Activated gamma-delta T cell treated with Interleukin-2 at 50 U/mL for 16 hours (primary cell): ENCODE data around the gene DHRS7B.
A peak's percentile ranks its signal among the peaks of the same experiment; 100 is the strongest.
"Not testable (repeated sequence)": the region's sequence is repeated elsewhere in the genome, so short reads cannot be mapped to it uniquely, and the experiment has no call there.

Experiments used
- DNase-seq: peaks from one replicate; pipeline ENCODE4 v3.0.0-alpha.2; 2020

Gene DHRS7B

DNA sequence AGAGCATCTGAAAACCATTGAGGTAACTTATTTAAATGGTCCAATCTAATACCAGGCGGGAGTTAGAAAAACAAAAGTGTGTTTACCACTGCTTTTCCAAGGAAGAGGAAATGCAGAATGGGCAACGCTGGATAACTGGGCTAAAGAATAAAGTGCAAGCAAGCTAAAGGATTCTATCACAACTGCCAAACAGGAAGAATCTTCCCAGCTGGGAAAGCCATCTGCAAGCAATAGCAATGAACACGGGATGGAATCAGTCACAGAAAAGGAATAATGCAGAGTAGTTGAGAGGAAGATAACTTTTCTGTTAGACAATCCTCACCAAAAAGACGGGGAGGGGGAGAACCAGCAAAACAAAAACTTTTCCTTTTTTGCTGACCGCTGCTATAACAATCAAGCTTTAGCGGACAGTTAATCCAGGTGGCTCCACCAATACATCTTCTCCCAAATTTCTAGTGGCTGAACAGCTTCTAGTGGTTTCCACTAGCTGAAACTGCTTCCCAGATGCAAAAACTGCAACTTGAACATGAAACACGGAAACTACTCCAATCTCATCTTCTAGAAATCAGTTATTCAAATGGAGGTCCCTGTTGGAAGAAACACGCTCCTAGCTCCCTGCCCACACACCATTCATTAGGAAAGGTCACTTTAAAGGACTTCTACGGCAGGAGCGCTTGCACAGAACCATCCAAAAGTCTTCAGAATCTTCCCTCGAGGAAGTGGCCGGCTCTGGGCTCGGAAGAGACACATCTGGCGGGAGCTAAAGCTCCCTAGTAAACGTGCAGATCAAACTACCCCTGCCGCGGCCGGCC is 86.3 kb downstream of the DHRS7B start:
- DNase-seq, result no peak

DNA sequence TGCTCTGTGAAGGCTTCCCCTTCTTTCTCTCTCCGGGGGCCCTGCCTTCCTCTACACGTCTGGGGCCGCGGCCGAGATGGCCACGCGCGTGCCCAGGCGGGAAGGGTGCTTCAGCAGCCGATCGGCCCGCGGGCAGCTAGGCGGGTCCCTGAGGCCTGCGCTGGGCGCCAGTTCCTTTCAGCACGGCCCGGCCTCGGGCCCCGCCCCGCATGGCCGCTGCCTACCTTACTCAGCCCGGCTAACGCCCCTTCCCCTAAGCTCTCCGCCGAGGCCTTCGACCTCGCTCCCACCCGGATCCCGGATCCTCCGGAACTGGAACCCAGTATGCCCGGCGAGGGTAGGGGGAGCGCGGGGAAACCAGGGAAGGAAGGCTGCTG is 86.9 kb downstream of the DHRS7B start:
- DNase-seq, result no peak

DNA sequence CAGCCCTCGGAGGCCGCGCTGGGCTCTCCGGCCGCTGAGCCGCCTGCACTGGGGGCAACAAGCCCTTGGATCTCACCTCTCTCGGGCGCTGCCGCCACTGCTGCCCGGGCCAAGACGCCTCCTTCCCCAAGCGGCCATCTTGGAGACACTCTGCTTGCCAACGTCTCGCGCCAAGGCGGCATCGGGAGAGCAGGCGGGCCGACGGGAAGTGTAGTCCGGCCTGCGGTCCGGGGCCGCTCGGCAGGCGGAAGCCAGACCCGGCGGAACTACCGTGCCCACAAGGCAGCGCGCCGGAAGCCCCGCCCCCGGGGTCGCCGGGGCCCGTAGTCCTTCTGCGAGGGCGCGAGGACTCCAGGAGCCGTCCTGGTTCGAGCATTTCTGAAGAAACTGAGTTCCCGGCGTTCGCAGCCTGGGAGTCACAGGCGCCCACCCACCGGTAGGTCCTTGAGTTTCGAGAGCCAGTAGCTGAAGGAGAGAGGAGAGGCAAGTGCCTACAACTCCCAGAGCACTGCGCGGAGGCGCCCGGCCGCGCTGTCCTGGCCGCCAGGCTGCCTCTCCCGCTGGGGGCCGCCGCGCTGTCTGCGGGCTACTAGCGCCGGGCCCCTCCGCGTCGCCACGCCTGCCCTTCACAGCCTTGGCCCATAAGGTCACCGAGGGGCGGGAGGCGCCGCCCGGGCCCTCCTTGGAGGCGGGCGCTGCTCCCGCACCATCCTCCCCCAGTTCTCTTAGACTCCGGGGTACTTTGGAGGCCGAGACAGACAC is 87.4 kb downstream of the DHRS7B start, which contains the start of gene TMEM11:
TMEM11 (minus strand) TSS at position 147 of the 762 bp plus-strand sequence; CDS start at position 138, 9 bp downstream.
- DNase-seq, result peak; percentile 94

DNA sequence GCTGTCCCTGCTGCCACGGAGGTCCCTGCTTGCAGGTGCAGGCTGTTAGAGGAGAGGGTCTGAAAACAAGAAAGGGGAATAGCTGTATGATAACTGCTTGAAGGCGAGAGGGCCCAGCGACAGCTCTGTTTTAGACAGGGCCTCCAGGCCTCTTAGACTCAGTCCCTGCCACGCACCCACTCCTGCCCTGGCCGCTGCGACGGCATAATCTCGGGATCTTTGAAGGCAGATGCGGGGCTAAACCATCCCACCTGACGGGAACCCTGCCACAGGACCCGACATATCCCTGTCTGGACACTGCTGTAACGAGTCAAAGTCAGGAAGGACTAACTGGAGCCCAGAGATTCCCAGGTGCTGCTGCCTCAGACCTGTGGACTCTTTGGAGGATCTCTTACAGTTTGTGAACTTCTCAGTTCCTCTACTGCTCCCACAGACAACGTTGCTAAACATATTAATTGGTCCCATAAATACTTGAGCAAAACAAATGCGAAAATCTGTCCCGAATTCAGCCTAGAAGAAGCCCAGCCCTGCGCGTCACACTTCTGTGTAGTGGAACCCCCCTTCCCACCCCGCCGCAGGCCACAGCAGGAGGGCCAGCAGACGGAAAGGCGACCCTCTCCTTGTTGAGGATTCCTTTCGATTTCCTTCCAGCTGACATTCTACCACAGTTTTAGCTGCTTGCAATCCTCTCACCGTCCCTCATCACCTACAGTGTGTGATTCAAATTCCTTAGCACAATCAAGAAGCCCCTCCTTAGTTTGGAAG is 88.2 kb downstream of the DHRS7B start:
- no peak for DNase-seq

DNA sequence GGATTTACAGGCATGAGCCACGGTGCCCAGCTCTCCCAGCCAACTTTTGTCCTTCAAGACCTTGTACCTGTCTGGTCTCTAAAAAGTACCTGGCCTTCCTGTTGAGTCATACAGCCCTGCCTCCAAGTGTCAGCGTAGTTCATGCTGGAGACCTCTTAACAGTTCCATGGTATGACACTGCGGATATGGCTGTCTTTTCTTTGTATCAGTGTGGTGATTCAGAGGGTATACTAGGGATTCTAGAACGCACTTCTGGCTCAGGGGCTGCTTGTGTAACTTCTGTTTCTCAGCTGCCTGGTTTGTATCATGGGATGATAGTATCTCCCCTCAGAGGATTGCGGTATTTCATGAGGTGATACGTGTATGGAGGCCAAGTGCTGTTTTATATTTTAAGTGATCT is 89.2 kb downstream of the DHRS7B start:
- no peak for DNase-seq

DNA sequence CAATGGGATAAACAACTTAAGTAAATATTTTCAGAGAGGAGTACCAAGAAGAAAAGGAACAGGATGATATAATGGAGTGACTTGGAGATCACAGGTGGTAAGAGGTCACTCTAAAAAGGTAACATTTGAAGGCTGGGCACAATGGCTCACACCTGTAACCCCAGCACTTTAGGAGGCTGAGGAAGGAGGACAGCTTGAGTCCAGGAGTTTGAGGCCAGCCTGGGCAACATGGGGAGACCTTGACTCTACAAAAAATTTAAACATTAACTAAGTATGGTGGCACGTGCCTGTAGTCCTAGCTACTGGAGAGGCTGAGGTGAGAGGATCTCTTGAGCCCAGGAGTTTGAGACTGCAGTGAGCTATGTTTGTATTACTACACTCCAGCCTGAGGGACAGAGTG is 90.6 kb downstream of the DHRS7B start:
- no peak for DNase-seq

DNA sequence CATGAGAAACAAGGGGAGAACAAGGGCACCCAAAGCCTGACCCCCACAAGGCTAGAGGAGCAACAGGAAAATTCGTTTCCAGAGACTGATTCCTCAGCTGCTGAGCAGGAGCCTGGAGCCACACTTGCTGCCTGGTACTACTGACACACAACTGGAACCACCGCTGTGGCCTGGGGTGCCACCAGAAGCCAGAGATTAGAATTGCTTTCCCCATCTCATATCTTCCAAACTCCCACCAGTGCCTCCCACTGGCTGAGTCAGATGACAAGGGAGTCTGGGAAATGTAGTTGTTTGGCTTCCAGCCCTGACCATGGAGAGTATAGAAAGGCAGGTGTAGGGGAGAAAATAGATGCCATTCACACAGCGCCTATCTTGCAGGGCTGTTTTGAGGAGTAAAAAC is 91.3 kb downstream of the DHRS7B start:
- no peak for DNase-seq

DNA sequence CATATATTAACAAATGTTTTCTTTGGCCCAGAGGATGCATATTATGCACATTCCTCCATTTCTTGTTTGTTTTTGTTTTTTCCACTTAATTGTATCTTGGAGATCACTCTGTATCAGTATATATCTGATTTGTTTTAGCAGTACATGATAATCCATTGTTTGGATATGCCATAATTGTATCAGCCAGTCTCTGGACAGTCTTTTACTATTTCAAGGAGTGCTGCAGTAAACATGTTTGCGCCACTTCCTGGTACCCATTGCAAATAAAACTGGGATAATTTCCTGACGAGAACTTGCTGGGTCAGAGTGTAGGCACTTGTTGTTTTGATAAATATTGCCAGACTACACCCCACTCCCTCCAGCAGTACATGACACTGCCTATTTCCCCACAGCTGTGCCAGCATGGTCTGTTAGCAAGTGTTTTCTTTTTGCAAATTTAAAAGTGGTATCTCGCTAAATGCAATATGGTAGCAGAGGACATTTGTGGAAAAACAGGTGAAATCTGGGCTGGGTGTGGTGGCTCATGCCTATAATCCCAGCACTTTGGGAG is 92.1 kb downstream of the DHRS7B start:
- DNase-seq, result no peak

DNA sequence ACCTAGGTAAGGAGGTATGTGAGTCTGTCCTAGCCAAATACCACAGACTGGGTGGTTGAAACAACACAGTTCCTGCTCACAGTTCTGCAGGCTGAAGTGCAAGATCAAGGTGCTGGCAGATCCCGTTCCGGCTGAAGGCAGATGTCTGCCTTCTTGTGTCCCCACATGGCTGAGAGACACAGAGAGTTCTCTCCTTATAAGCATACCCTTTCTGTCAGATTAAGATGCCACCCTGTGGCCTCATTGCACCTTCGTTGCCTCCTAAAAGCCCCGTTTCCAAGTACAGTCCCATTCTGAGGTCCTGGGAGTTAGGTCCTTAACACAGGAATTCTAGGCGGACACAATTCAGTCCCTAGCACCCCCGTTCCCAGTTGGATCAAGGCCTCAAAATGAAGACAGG is 96.3 kb downstream of the DHRS7B start:
- no peak for DNase-seq

DNA sequence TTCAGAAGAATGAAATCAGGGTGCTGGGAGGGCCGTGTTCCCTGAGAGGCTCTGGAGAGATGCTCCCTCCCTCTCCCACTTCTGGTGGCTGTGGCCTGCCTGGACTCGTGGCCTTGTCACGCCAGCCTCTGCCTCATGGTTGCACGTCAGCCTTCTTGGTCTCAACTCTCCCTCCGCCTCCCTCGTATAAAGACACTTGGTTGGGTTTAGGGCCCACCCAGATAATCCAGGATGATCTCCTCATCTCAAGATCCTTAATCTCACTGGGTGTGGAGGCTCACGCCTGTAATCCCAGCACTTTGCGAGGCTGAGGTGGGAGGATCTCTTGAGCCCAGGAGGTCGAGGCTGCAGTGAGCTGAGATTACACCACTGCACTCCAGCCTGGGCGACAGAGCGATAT is 100.5 kb downstream of the DHRS7B start:
- not testable (repeated sequence) for DNase-seq

DNA sequence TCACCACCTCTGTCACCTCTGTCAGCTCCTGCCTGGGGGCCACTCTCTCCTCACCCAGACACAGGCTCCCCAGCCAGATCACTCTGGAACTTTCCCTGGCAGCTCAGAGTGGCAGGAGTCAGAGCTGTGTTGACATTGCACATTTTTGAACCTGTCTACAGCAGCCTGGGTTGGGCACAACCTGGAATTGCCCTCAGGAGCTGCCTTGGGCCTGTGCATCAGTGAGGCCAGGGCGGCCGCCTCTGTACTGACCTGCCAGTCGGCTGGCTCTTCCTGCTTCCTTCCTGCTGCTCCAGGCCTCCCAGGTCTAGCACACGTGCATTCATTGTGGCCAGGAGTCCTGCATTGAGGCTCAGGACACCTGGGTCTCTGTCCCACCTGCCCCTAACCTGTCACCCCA is 101.3 kb downstream of the DHRS7B start:
- no peak for DNase-seq

DNA sequence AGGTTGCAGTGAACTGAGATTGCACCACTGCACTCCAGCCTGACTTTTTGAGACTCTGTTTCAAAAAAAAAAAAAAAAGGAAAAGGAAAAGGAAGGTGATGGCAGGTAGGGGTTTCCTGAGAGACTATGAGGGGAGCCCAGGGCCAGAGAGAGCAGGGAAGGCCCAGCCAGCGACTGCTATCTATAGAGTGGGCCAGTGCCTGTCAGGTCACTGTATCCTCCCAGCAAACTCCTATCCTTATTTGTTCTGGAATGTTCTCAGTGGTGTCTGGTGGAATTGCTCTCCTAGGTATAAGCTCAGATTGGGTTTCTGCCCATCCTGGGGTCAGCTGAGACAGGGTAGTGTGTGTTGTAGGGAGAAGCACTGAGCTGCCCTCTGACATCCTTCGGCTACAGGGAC is 102.1 kb downstream of the DHRS7B start:
- DNase-seq, result no peak

DNA sequence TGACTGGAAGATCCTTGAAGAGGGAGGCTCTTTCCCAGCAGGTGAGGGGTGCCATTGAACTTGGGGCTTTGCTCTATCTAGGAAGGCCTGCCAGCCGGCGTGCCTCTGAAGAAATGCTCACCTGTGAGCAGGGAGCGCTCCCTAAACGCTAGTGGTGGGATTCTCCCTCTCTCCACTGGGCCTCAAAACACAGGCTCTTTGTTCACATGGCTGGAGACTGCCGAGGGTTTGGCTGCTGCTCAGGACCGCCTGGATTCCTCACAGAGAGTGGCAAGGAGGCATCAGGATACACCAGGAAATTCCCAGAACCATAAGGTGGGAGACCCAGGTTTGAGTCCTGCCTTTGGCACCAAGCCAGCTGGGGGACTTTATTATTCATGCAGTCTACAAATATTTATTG is 104.8 kb downstream of the DHRS7B start:
- no peak for DNase-seq

DNA sequence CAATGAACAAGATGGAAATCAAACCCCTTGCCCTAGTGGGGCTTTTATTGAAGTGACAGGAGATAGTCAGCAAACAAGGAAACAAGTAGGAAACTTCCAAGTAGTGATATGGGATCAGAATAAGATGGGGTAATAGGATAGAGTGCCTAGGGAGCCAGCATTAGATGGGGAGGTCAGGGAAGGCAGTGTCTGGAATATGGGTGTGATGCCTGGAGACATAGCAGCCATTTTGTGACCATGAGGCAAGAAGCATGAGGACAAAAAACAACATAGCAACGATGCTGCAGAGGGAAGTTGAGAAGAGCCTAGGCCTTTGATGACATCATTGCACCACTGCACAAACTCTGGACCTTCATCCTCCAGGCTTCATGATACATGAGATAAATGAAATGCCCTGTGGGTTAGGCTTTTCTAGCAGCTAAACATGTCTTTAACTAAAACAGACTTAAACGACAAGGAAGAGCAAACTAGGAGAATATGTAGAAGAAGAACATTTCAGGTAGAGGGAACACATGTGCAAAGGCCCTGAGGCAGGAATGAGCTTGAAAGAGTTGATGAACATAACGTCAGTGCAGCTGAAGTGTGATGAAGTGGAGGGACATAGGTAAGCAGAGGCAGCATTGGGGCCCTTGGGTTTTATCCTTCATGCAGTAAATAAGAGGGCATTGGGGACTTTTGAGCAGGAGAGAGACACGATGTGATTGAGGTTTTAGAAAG is 105.4 kb downstream of the DHRS7B start:
- DNase-seq, result no peak

DNA sequence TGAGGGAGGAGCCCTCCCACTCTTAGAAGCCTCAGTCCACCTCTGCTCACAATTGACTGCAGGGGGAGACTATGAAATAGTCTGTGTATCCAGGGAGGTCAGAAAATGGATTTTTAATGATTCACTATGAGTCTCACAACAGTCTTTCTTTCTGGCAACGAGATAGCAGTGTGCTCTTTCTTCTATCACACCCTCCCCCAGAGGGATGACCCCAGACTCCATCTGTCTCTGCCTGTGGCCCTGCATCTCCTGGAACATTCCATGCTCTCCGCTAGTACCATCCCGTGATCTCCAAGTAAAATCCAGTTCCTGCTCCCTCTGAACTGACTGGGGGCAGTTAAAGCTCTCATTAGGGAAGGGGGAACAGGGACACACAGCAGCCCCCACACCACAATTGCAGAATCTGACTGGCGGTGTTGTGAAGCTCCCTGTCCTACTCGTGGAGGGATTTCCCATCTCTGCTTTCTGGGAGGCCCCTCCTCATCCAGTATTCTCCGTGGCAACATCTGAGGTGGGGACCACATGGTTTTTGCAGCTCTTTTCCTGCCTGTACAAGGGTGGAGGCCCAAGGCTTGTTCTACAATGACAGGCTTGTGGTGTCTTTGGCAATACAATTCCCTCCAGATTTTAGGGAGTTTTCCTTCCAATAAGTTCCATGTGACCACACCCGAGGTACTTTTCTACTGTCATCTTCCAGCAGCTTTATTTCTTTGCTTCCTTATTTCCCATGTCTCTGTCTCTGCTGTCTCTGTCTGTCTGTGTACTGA is 107.0 kb downstream of the DHRS7B start:
- DNase-seq, result no peak

DNA sequence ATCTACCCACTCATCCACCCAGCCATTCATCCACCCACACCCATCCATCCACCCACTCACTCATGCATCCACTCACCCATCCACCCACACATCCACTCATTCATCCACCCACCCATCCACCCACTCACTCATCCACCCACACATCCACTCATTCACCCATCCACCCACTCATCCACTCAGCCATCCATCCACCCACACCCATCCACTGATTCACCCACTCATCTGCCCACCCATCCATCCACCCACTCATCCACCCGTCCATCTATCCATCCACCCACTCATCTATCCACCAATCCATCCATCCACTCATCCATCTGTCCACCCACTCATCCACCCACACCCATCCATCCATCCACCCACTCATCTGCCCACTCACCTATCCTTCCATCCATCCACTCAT is 109.2 kb downstream of the DHRS7B start:
- DNase-seq, result no peak

DNA sequence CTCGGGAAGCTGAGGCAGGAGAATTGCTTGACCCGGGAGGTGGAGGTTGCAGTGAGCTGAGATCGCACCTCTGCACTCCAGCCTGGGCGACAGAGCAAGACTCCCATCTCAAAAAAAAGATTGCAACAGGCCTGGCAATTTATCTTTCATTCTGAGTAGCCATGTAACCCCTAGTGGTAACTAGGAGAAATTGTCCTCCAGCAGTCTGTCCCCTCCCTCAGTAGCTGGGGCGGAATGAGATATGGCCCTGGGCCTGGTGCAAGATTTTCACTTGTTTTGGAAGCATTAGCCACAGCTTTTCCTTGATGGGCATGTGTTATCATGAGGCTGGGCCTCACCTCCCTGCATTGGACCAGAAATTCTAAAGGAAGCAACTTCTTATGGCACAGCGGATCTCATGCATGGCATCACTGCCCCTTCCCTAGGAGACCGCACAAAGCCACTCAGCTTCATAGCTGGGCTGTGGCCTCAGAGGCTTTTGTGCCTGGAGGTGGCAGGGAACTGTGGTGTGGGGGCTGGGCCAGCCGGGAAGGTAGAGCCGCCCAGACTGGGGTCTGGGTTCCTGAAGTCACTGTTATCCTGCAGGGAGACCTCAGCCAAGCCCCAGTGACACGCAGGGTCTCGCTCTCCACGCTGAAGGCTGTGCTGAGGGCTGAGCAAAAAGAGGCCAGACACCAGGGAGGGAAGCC is 113.1 kb downstream of the DHRS7B start:
- DNase-seq, result no peak

DNA sequence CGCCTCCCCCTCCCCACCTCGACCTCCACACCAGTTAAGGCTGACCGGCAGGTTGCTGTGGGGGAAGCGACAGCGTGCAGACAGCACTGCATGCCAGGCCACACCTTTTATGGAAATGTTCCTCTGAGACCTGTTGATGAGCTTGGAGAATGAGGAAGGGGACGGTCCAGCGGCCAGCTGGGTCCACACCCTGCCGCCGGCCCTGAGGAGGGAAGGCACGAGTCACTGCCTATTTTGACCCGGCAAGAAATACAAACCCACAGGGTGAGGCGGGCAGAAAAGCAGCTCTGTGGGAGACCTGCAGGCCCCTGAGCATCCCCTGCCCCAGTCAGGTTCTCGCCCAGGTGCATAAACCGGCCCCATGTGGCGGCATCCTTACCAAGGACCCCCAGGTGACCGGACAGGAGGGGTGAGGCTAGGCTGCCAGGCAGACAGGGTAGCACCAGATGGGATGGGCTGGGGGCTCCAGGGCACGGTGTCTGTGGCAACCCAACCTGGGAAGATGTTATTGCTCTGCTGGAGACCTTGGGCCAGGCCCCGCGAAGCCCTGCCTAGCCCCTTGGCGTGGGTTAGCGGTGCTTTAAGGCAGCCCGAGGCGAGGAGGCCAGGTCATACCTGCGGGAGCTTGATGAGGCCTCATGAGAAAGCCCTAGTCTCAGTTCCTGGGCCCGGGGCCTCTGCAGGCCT is 113.7 kb downstream of the DHRS7B start:
- no peak for DNase-seq
